Cortex of kidney (tissue), 1 donor: ENCODE data around the gene CFC1B.
"Not testable (repeated sequence)": the region's sequence is repeated elsewhere in the genome, so short reads cannot be mapped to it uniquely, and the experiment has no call there.

ENCODE experiments used
- DNase-seq: peaks from one replicate; lab custom pipeline; 2025; lab: John Stamatoyannopoulos, UW

Gene CFC1B

GRCh38 chr2:130520992-130521391 lies at the start of gene CFC1B:
Gene CFC1B (plus strand): TSS chr2:130521222. CDS start chr2:130521485, 263 bp downstream.
- not testable (repeated sequence) for DNase-seq

GRCh38 chr2:130491073-130491472 lies 29.9 kb upstream of the CFC1B start:
- DNase-seq: not testable (repeated sequence)

DNA sequence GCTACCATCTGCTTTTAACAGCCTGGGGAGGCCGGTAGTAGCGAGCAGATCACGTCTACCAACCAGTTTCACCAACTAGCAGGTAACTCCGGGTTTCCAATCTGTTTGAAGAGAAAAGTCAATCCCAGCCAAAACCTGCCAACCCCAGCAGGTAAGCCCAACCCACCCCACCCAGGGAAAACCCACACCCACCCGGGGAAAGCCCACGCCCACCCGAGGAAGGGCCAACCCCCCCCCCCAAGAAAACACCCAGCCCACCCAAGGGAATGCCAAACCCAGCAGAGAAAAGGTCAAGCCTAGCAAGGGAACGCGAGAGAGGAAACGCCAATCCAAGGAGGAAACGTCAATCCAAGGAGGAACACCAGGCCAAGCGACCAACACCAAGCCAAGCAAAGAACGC lies 11.8 kb upstream of the CFC1B start, which contains the start of gene POTEI:
Gene POTEI (minus strand): TSS at position 101 of the 400 bp plus-strand sequence. CDS start 93 bp downstream, at position 8.
- not testable (repeated sequence) for DNase-seq

DNA sequence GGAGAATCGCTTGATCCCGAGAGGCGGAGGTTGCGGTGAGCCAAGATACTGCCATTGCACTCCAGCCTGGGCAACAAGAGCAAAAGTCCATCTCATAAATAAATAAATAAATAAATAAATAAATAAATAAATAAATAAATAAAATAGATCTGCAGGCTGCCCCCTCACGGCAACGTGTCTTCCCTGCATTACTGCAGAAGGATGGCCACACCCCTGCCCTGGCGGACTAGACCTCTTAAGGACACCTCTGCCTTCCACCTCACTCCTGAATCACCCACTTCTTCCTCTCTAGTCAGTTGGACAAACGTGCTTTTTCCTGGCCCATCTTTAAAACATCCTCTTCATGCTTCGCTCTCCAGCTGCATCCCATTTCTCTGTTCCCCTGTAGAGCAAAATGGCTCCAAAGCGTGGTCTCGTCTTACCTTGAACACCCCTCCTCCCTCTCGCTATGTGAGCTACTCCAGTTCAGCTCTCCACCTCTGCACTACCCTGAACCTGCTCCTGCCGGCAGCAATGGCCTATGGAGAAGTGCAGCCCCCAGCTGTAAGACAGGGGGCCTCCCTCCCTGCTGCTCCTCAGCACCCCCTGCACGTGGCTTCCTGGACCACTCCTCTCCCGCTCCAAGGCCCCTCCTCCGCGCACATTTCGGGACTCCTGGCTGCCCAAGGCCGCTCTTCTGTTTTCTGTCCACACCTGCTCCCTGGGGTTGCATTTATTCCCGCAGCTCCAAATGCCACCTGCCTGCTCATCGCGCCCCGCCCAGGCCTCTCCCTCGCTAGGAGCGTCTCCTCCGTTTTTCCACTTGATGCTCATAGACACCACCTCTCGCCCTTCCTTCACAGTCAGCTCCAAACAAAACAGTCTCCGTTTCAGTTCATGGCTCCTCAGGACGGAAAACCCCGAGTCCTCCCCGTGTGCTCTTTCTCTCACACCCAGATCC lies 9.9 kb upstream of the CFC1B start:
- DNase-seq: not testable (repeated sequence)

- not testable (repeated sequence) for DNase-seq
Measured at GRCh38 chr2:130511747-130512451, 9.1 kb upstream of the CFC1B start.

- not testable (repeated sequence) for DNase-seq
Measured at GRCh38 chr2:130518516-130519106, 2.4 kb upstream of the CFC1B start.

- DNase-seq: not testable (repeated sequence)
Measured at GRCh38 chr2:130522390-130522789, 1.4 kb downstream of the CFC1B start.

GRCh38 chr2:130527365-130527967 lies 6.4 kb downstream of the CFC1B start:
- not testable (repeated sequence) for DNase-seq

- DNase-seq: not testable (repeated sequence)
Measured at GRCh38 chr2:130529545-130529944, 8.5 kb downstream of the CFC1B start.

DNA sequence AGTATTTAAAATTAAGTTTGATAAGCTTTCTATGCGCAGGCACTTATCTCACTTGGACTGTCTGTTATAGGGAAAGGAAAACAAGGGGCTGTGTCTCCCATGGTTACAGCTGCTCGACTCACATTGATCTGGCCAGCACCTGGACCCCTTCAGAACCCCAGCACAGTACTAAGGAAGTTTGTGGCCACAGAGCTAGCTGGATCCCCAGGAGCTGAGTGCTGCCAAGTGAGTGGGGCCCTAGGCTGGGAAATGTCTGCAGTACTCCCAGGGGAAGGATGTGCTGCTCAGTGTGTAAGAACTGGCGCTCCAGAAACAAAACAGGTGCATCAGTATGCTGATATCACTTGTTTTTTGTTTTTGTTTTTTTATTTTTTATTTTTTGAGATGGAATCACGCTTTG lies 9.2 kb downstream of the CFC1B start:
- DNase-seq: not testable (repeated sequence)

- DNase-seq: not testable (repeated sequence)
Measured at GRCh38 chr2:130531225-130531624, 10.2 kb downstream of the CFC1B start.

DNA sequence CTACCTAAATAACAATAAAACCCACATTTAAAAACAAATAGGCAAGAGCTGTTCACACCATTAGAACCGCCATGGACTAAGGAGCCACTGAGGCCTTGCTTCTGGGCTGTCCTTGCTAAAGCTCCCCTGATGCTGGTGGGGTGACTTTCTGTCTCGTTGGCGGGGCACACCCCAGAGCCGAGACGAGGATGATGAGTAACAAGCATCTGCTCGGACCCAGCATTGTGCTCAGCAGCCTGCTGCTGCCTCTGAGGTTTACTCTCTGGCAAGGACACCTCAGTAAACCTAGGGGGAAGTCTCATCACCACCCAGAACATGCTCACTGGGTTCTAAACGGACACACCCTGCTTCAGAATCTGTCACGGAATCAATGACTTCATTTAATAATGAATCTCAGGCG lies 10.7 kb downstream of the CFC1B start:
- DNase-seq: not testable (repeated sequence)

DNA sequence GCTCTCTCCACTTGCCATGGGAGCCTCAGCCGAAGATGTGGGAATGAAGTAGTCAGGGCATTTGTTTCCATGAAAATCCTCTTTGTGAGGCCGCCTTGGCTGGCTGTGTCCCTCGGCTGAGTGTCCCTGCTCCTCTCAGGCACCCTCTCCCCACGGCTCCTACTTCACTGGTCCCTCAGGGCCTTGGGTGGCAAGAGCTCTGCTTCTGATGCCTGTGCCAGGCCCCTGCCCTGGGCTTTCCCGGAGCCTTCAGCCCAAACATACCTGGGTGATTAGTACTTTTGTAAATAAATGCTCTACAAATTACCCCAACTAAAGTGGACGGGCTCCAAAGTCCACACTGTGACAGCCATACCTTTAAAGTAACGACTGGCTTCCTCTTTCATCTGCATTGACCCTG lies 15.6 kb downstream of the CFC1B start:
- DNase-seq: not testable (repeated sequence)

GRCh38 chr2:130538271-130538670 lies 17.2 kb downstream of the CFC1B start:
- DNase-seq: not testable (repeated sequence)

- DNase-seq: not testable (repeated sequence)
Measured at GRCh38 chr2:130542789-130543188, 21.8 kb downstream of the CFC1B start.

DNA sequence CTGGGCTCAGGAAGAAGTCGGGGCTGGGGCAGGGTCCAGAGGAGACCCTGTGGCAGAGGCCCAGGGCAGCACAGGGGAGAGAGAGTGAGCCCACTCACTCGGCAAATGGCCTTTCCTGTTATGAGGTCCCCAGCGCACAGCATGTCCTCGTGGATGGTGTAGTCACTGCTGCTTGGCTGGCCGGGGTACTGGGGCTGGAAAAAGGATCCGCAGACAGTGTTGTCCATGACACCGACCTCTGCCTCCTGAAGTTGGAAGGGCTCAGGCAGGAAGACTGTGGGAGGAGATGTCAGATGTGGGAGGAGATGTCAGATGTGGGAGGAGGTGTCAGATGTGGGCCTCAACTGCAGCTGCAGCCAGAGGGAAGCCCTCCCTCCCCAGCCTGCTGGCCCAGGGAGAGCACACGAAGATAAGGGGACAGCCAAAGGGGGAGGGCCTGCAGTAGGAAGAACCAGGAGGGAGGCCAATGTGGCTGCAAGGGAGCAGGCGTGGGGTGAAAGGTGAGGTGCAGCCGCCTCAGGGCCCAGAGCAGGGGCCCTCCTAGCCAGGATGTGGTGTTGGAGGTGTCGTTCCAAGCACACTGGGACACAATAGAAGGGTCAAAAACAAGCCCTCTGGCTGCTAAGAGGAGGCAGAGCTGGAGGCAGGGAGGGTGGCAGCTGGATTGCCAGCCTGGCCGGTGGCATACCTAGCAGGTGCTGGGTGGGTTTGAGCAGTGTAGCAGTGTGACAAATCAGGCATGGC lies 22.9 kb downstream of the CFC1B start:
- not testable (repeated sequence) for DNase-seq

DNA sequence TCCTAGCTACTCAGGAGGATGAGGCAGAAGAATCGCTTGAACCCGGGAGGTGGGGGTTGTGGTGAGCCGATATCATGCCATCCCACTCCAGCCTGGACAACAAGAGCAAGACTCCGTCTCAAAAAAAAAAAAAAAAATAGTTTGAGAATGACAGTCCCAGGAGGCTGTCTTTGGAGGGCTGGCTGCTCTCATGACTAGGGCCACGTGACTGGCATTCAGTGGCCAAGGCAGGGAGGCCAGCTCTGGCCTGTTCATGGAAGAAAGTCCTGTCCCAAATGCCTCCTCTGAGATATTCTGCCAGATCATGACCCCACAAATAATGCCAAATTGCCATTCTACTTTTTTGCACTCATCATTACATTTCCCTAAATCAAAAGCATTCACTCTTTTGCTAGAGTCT lies 24.0 kb downstream of the CFC1B start:
- DNase-seq: not testable (repeated sequence)

DNA sequence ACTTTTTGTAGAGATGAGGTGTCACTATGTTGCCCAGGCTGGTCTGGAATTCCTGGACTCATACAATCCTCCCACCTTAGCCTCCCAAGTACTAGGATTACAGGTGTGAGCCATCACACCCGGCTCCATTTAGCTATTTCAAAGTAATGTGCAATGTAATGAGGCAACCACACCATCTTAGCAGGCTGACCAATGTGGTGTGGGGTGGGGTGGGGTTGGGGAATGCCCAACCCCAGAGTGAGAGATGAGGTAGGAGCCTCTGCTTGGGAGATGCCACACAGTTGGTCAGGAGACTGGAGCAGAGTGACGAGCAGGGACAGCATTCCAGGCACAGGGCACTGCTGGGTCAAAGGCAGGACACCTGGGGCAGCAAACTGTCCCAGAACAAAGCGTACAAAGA lies 27.4 kb downstream of the CFC1B start:
- DNase-seq: not testable (repeated sequence)

- not testable (repeated sequence) for DNase-seq
Measured at GRCh38 chr2:130549475-130549874, 28.5 kb downstream of the CFC1B start.

DNA sequence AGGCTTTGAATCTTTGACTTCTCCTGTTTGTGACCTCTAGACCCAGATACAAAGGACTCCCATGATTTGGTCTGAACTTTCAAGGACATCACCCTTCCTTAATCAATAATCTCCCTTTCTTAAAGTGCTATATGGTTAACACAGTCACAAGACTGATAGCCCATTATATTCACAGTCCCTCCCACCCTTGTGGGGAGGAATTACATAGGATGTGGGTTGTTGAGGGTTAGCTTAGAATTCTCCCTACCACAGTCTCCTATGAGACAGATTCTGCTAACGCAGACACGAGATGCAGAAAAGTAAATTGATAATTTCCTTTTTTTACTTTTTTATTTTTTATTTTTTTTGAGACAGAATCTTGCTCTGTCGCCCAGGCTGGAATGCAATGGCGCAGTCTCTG lies 33.2 kb downstream of the CFC1B start:
- not testable (repeated sequence) for DNase-seq

DNA sequence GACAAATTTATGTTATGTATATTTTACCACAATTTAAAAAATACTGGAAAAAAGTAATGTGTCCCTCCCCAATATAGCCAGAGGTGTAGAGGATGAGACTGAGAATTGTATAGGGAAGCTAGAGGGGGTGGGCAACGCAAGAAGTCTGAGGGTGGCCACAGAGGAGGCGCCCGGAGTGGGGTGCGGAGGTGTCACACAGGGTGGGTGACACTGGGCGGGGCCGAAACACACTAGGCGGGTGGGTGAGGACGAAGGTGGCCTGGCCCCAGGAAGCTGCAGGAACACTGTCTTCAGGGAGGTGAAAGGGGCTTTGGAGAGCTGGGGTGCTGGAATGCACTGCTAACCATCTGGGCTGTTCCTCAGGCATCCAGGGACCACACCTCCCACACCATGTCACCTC lies 35.4 kb downstream of the CFC1B start:
- not testable (repeated sequence) for DNase-seq
